ENCODE data around the gene NCKAP5L. TPM values are rescaled to one million over a fixed set of nuclear protein-coding genes. Genes with fewer than 3 reads are reported as not detected.

NCKAP5L gene
- total RNA-seq, 1 donor: 40.5 TPM

DNA sequence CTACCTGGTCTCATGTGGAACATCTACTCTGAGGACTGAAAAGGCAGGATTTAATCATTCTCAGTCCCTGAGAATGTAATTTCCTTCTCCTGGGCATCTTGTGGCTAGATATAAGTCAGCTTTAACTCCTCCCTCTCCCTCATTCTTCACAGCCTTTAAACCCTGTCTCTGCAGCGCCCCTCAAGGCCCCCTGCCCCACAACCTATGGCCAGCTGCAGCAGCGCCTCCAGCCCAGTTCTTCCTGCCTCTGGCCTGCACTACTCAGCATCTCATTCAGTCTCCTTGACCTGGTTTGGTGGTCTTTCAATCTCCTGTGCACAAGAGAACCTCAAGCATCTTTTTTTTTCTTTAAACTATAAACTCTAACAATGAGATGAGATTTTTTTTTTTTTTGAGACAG lies 29.3 kb downstream of the NCKAP5L start:
- Histone ChIP-seq H3K27ac (ENCODE audit: low read depth, low read length) (no peak overlapping the region), H3K4me1 (ENCODE audit: insufficient read depth, low read length) (no peaks in the 10 kb centered on the region), H3K4me3 (ENCODE audit: insufficient read depth, low read length) (no peak overlapping the region), H3K4me2 (ENCODE audit: insufficient read depth, low read length) (no peak overlapping the region), H2AFZ (ENCODE audit: low read length) (no peak overlapping the region), H3K79me2 (ENCODE audit: insufficient read depth, low read length) (no peaks in the 10 kb centered on the region), H3K36me3 (ENCODE audit: insufficient read depth, low read length) (peaks cover 60% of the 10 kb centered on the region), H3K9me3 (ENCODE audit: low read depth, low read length) (no peaks in the 10 kb centered on the region), H4K20me1 (ENCODE audit: insufficient read depth, low read length) (peaks cover 18% of the 10 kb centered on the region), H3K27me3 (ENCODE audit: insufficient read depth, low read length) (no peaks in the 10 kb centered on the region)
- TF ChIP-seq, protein P1, sequence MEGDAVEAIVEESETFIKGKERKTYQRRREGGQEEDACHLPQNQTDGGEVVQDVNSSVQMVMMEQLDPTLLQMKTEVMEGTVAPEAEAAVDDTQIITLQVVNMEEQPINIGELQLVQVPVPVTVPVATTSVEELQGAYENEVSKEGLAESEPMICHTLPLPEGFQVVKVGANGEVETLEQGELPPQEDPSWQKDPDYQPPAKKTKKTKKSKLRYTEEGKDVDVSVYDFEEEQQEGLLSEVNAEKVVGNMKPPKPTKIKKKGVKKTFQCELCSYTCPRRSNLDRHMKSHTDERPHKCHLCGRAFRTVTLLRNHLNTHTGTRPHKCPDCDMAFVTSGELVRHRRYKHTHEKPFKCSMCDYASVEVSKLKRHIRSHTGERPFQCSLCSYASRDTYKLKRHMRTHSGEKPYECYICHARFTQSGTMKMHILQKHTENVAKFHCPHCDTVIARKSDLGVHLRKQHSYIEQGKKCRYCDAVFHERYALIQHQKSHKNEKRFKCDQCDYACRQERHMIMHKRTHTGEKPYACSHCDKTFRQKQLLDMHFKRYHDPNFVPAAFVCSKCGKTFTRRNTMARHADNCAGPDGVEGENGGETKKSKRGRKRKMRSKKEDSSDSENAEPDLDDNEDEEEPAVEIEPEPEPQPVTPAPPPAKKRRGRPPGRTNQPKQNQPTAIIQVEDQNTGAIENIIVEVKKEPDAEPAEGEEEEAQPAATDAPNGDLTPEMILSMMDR (IDR thresholded peaks at IDR 0.05; ENCODE audit: extremely low read depth, low read depth, low read length): no peak
- no peak for DNase-seq (ENCODE audit: insufficient read length, low spot score, missing footprints)

DNA sequence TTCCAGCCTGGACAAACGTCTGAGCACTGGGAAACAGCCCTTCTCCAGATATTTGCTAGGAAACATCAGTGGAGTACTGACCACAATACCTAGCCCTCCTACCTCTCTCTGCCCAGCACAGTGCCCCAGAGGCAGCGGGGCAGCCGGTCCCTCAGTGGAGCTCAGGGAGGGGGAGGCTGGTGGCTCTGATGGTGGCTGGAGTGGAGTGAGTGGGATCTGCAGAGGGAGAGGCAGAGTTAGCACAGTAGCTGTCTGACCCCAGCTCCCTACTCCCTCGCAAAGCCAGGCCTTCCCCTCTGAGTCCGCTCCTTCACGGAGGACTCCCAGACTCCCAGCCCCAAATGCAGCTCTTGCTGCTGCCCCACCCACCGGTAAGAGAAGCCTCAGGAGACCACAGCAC lies 30.0 kb downstream of the NCKAP5L start:
- Histone ChIP-seq H3K36me3 (ENCODE audit: insufficient read depth, low read length) (peaks cover 53% of the 10 kb centered on the region), H3K27me3 (ENCODE audit: insufficient read depth, low read length) (no peaks in the 10 kb centered on the region), H3K27ac (ENCODE audit: low read depth, low read length) (no peak overlapping the region), H3K4me1 (ENCODE audit: insufficient read depth, low read length) (no peaks in the 10 kb centered on the region), H4K20me1 (ENCODE audit: insufficient read depth, low read length) (peaks cover 11% of the 10 kb centered on the region), H3K79me2 (ENCODE audit: insufficient read depth, low read length) (no peaks in the 10 kb centered on the region), H3K4me3 (ENCODE audit: insufficient read depth, low read length) (no peak overlapping the region), H2AFZ (ENCODE audit: low read length) (no peak overlapping the region), H3K4me2 (ENCODE audit: insufficient read depth, low read length) (no peak overlapping the region), H3K9me3 (ENCODE audit: low read depth, low read length) (no peaks in the 10 kb centered on the region)
- TF ChIP-seq, protein P1 (IDR thresholded peaks at IDR 0.05; ENCODE audit: extremely low read depth, low read depth, low read length): no peak
- no peak for DNase-seq (ENCODE audit: insufficient read length, low spot score, missing footprints)

DNA sequence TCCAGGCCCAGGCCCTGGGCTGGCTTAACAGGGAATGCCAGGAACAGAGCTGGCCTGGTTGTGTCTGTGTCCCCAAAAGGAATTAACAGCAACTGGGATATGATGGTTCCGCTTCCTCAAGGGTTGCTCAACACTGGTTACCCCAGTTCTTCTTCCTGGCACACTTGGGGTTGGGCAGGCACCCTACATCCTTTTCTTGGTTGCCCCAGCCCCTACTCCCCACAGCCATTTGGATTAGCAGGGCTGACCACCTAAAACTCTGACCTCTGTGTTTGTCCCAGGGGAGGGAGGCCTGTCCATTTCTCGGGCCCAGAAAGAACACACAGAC lies 30.8 kb downstream of the NCKAP5L start:
- no peaks in the 10 kb centered on the region for H3K4me1 ChIP-seq (ENCODE audit: insufficient read depth, low read length)
- H3K79me2 ChIP-seq (ENCODE audit: insufficient read depth, low read length): no peaks in the 10 kb centered on the region
- peaks cover 11% of the 10 kb centered on the region for H4K20me1 ChIP-seq (ENCODE audit: insufficient read depth, low read length)
- H3K4me3 ChIP-seq (ENCODE audit: insufficient read depth, low read length): no peak overlapping the region
- H3K9me3 ChIP-seq (ENCODE audit: low read depth, low read length): no peaks in the 10 kb centered on the region
- no peaks in the 10 kb centered on the region for H3K27me3 ChIP-seq (ENCODE audit: insufficient read depth, low read length)
- no peak overlapping the region for H3K4me2 ChIP-seq (ENCODE audit: insufficient read depth, low read length)
- TF ChIP-seq, protein P1 (IDR thresholded peaks at IDR 0.05; ENCODE audit: extremely low read depth, low read depth, low read length): no peak
- no peak for DNase-seq (ENCODE audit: insufficient read length, low spot score, missing footprints)
- H2AFZ ChIP-seq (ENCODE audit: low read length): no peak overlapping the region
- no peak overlapping the region for H3K27ac ChIP-seq (ENCODE audit: low read depth, low read length)
- H3K36me3 ChIP-seq (ENCODE audit: insufficient read depth, low read length): peaks cover 45% of the 10 kb centered on the region

DNA sequence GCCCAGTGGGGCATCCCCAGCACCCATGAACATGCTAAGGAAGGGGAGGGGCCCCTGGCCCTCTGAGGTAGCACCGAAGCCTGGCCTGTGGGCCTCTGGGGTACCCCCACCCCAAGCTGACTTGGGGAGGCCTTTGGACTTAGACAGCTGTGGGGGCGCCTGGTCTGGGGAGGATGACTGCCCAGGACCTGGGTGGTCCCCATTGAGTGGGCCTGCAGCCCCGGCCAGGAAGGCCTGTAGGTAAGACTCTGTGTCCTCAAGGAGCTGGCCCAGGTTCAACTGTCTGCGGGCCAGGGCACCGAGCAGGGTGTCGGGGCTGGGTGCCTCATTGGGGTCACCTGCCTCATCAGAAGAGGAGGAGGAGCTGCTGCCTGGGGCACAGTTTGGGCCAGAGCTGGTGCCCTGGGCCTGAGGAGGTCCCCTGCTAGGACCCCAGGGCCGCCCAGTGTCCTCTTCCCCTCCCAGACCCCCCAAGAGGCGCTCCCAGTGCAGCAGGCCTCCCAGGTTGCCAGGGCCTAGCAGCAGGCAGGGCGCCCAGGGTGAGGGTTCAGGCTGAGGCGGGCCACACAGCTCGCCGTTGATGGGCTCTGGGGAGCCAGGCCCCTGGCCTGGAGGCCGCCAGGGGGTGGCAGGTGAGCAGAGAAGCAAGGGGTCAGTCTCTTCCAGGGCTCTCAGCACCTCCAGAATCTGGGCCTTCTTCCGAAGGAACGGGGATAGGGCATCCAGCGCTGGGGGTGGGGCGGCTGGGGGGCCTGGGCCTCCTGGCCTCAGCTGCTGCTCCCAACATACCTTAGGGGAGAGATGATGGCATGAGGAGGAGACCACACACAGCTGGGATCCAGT lies 31.4 kb downstream of the NCKAP5L start:
- DNase-seq (ENCODE audit: insufficient read length, low spot score, missing footprints): peak; percentile 73
- no peaks in the 10 kb centered on the region for H3K4me1 ChIP-seq (ENCODE audit: insufficient read depth, low read length)
- peaks cover 11% of the 10 kb centered on the region for H4K20me1 ChIP-seq (ENCODE audit: insufficient read depth, low read length)
- peaks cover 40% of the 10 kb centered on the region for H3K36me3 ChIP-seq (ENCODE audit: insufficient read depth, low read length)
- no peak overlapping the region for H3K27ac ChIP-seq (ENCODE audit: low read depth, low read length)
- no peak overlapping the region for H2AFZ ChIP-seq (ENCODE audit: low read length)
- no peaks in the 10 kb centered on the region for H3K9me3 ChIP-seq (ENCODE audit: low read depth, low read length)
- TF ChIP-seq, protein P1 (IDR thresholded peaks at IDR 0.05; ENCODE audit: extremely low read depth, low read depth, low read length): no peak
- no peak overlapping the region for H3K4me2 ChIP-seq (ENCODE audit: insufficient read depth, low read length)
- H3K79me2 ChIP-seq (ENCODE audit: insufficient read depth, low read length): no peaks in the 10 kb centered on the region
- H3K27me3 ChIP-seq (ENCODE audit: insufficient read depth, low read length): no peaks in the 10 kb centered on the region
- H3K4me3 ChIP-seq (ENCODE audit: insufficient read depth, low read length): no peak overlapping the region

All from osteoblast (primary cell).